ENCODE data around the gene TRABD2B.

Gene TRABD2B

DNA sequence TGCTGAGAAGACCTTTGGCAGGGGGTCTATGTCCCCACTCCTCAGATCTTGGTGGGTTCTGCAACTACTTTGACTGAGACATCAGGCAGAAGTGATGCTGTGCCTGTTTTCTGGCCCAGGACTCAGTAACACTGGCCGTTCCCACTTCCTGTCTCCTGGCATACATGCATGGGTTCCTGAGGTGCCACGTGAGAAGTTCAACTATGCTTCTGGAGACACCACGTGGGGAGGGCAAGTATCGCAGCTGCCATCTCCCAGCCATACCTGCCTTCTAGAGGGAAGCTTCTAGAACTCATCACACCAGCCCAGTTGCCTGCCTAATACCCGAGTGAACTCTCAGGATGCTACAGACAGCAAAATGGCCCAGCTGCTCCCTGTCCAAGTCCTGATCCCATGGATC lies 65.8 kb downstream of the TRABD2B start:
- DNase-seq = no peak

DNA sequence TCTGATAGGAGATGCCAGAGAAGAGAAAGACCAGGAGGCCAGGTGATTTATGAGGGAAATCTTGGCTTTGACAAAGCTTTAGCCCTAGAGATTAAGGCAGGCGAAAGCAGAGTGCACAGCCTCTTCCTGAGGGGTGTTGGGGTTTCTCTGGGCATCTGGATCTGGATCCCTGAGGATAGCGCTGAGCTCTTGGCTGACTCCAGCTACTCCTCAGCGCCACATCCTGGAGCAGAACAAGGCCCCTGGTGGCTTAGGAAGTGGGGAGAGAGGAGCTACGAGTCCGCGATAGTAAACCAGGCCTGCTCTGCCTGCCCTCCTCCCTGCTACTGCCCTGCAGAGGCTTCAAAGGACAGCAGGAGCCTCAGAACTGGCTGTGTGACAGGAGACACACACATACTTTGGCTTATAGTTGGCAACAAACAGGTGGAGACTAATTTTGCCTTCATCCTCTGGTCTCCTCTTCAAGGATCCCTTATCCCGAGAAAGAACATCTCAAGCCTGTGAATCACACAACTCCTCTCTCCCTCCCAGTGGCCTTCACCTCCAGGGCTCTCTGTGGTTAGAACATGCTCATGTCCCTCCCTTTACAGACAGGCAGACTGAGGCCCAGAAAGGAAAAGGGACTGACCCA lies 66.9 kb downstream of the TRABD2B start:
- DNase-seq = no peak

GRCh38 chr1:47927165-47927564 lies 70.0 kb downstream of the TRABD2B start:
- DNase-seq = no peak

GRCh38 chr1:47926461-47926999 lies 70.7 kb downstream of the TRABD2B start:
- no peak for DNase-seq

- no peak for DNase-seq
These were observed 72.7 kb downstream of the TRABD2B start for GRCh38 chr1:47924270-47925048.

- DNase-seq = no peak
These were observed 75.2 kb downstream of the TRABD2B start for GRCh38 chr1:47921935-47922415.

GRCh38 chr1:47919113-47919833 lies 77.9 kb downstream of the TRABD2B start:
- DNase-seq = no peak

DNA sequence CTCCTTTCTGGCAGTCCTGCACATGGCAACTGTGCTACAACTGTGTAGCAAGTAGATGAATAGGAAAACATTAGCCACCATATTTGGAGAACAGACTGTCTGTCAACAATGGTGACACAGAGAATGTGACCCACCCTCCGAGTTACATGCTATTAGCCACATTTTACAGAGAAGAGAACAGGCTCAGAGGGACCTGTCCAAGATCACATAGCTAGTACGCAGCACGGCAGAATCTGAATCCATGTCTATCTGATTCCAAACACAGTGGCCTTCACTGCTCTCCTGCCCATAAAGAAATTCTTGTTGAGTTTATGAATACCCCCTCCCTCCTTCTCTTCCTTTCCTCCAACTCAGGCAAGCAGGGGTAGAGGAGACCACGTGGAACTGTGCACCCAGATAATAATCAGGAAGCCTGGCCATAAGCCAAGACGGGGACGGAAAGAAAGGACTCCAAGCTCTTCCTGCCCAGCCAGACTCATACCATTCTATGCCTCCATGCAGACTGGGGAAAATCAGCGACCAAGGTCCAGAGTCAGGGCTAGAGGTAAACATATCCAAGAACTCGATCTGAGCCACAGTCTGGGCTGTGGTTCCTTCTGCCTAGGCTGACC lies 78.8 kb downstream of the TRABD2B start:
- DNase-seq = no peak

DNA sequence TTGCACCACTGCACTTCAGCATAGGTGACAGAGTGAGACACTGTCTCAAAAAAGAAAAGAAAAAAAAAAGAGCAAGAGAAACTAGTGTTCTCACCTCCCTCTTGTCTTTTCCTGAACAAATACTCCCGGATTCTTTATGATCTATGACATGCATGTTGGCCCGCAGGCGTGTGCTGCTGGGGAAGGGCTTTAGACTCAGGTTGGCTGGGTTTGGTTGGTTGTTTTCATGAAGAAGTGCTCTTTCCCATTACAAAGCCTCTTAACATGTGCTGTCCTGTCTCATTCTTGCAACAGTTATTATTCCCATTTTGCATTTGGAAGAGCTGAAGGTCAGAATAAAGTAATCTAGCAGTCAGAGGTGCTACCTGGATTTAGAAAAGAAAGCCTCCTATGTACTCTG lies 79.5 kb downstream of the TRABD2B start:
- no peak for DNase-seq

- no peak for DNase-seq
These were observed 81.4 kb downstream of the TRABD2B start for GRCh38 chr1:47915677-47916353.

GRCh38 chr1:47914952-47915676 lies 82.1 kb downstream of the TRABD2B start:
- no peak for DNase-seq

- DNase-seq = no peak
These were observed 82.8 kb downstream of the TRABD2B start for GRCh38 chr1:47914218-47914938.

GRCh38 chr1:47913225-47913823 lies 83.9 kb downstream of the TRABD2B start:
- DNase-seq = no peak

DNA sequence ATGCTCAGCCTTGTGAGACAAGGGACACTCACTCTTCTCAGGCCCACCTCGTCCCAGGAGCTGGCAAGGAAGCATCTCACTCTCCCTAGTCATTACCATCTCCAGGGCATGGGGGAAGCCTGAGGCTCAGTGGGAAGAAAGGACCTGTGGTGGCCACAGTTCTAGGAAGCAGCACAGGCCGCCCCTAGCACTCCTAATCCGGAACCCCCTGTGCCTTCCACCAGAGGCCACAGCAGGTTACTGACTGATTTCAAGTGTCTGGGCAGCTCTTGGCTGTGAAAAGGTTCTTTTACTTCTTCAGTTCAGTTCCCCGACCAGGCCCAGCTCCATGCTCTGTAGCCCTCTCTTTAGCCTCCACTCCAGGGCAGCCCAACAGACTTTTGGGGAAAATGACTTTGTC lies 84.4 kb downstream of the TRABD2B start:
- DNase-seq = no peak

DNA sequence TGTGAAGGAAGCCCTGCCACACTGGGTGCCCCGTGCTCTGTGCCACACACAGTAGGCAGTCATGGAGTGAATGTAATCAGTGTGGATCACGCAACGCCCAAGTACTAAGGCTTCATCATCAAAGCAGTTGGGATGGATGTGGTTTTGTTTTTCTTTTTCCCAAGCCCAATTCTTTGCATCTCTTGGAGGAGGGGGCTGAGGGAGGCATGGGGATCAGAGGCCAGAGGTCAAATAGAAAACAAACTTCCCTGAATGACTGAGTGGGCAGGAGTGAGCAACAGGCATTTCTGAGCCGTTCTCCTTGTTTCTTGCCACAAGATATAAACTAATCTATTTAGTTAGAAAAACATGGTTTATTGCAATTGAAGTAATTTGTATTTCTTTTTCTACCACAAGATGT lies 85.3 kb downstream of the TRABD2B start:
- no peak for DNase-seq

DNA sequence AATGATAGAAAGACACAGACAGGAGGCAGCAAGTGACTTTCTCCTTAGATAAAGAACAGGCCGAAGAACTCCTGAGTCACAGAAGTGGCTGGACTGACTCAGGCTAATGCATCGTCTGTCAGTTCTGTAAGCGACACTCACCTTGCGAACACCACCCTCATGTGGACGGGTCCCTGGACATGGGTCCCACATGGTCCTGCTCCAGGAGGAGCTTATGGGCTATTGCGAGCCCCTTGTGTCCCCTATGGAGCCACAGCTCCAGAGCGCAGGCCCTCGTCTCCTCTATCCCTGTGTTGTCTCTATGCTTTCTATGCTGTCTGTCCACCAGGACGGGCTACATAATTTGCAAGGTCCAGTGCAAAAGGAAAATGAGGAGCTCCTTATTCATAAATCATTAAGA lies 85.8 kb downstream of the TRABD2B start:
- DNase-seq = no peak

- DNase-seq = no peak
These were observed 88.9 kb downstream of the TRABD2B start for GRCh38 chr1:47908258-47908657.

DNA sequence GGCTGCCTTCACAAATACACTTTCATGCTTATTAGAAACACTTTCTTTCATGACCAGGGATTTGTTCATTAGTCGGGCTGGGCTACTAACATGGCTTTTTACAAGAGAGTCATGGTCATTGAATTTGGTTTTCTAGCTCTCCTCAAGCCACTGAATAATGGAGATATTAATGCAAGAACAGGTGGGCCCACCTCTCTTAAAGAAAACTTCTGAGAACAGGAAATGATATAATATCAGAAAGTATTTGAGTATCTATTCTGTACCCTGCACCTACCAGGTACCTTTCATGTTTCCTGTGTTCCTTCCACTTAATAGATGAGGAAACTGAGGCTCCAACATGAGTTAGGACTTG lies 90.0 kb downstream of the TRABD2B start:
- no peak for DNase-seq

DNA sequence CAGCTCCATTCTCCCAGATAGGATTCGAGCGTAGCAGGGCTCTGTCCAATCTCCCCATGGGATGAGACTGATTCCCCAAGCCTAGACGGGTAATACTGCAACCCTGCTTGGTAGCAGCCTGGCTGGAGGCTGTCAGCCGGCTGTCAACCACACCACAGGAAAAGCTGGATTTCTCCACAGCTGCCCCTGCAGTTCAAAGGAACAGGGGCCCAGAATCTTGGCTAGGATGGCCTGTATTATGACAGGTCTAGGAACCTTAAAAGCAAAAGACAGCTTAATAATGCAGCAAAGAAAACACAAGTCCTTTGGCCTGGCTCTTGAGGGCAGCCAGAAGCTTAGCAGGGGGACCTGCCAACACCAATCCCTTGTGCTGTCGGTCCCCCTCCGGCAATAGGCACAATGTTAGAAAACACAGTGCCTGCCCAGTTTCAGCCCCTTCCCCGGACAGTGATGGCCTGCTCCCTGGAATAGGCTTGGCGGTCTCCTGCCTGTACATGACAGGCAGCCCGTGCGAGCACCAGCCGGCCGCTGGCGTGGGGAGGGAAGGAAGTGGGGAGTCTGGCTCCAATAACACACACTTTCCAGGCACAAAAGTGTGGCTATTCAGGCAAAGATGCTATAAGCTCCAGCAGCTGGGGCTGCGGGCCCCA lies 90.5 kb downstream of the TRABD2B start:
- DNase-seq = no peak

DNA sequence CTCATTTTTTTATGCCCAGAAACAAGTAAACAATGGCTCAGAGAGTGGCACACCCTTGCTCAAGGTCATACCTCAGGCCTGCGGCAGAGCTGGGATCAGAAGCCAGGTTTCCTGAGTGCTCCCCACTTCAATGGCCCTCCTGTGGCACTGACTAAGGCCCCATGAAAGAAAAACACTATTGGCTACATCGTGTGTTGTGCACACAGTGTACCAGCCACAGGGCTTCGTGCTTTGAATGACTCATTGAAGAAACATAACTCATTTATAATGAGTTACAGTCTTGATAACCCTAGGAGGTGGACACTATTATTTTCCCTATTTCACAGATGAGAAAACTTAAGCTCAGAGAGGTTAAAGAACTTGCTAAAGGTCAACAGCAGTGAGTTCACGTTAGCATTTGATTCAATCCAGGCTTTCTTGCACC lies 91.2 kb downstream of the TRABD2B start:
- DNase-seq = no peak

Data from stimulated activated naive CD4-positive, alpha-beta T cell (primary cell).